ENCODE results near the gene LPCAT4.

GRCh38 chr15:34318277-34319079, 48.5 kb downstream of the LPCAT4 start:
- no peak for TF ChIP-seq EGR1 (IDR thresholded peaks at IDR 0.05; ENCODE audit: borderline replicate concordance, low read depth, low read length)
- no peak for TF ChIP-seq JUN (IDR thresholded peaks at IDR 0.05; ENCODE audit: low read depth, low read length)
- TF ChIP-seq CTCF (IDR thresholded peaks at IDR 0.05; ENCODE audit: control extremely low read depth in 1 of 3, insufficient read depth in 1 of 3, low read depth in 1 of 3, low read length in 3 of 3), result no peak
- no peak for TF ChIP-seq CHD1 (IDR thresholded peaks at IDR 0.05; ENCODE audit: low read depth, low read length)
- no peak for TF ChIP-seq SP2 (IDR thresholded peaks at IDR 0.05; ENCODE audit: low read length)
- TF ChIP-seq KDM5A (IDR thresholded peaks at IDR 0.05; ENCODE audit: low read length), result no peak
- TF ChIP-seq ATF3 (IDR thresholded peaks at IDR 0.05; ENCODE audit: insufficient read depth, low read depth, low read length), result peak; percentile 61; the same call in 1 of the 2 replicates
- no peak; the same call in 1 of the 2 replicates for TF ChIP-seq POLR2AphosphoS5 (IDR thresholded peaks at IDR 0.05; ENCODE audit: low read depth, low read length)
- no peak for TF ChIP-seq HDAC2 (IDR thresholded peaks at IDR 0.05; ENCODE audit: borderline replicate concordance in 1 of 2, low read depth in 2 of 2, low read length in 2 of 2)
- TF ChIP-seq TCF12 (IDR thresholded peaks at IDR 0.05; ENCODE audit: low read depth, low read length), result no peak
- TF ChIP-seq POLR2A (IDR thresholded peaks at IDR 0.05; ENCODE audit: control extremely low read depth in 1 of 2, low read depth in 2 of 2, low read length in 2 of 2), result peak; percentile 44 to 57; a peak in 2 of 3 replicates

All from H1 (cell line).